HepG2 (cell line): ENCODE measurements around the gene GNGT2. TPM values are rescaled to one million over a fixed set of nuclear protein-coding genes. Genes with fewer than 3 reads are reported as not detected.

ENCODE experiments used
- ATAC-seq: fragments of 200-7000 bp; cut with Tn5 transposase; 3 replicates; pipeline ENCODE4 v1.9.1; 2020; ENCODE audit warnings: mild to moderate bottlenecking, moderate library complexity
- BruUV-seq: library from RNA; stranded (reverse); fragments of 400-500 nt; replicated peaks from 2 replicates; lab custom pipeline; 2021; lab: Mats Ljungman, UMichigan
- CTCF ChIA-PET: fragments of 300-600 bp; formaldehyde crosslinking; extraction: SDS; loops from one replicate; lab custom pipeline; 2021; ENCODE audit warnings: low total read pairs, inconsistent platforms, low intra/inter-chr PET ratio; lab: Yijun Ruan, JAX
- POLR2A ChIA-PET: fragments of 350-600 bp; sonication (Branson Sonifier 250); formaldehyde crosslinking; loops from one replicate; lab custom pipeline; 2020; ENCODE audit warnings: antibody characterized with exemption, inconsistent platforms; lab: Yijun Ruan, JAX
- DNase-seq: peaks from one replicate; pipeline ENCODE4 v3.0.0-alpha.2; 2015; ENCODE audit warnings: low spot score
- FAIRE-seq: peaks from 3 replicates; lab custom pipeline; 2011; peaks lifted over from hg19 to GRCh38; lab: Jason Lieb, UNC
- H2AFZ ChIP-seq: one replicate; pipeline ENCODE4 v1.6.1; 2011; ENCODE audit warnings: low read length, inconsistent platforms
- H3K27ac ChIP-seq: fragments of 300-600 bp; 3 replicates; pipeline ENCODE4 v1.8.0; 2011; ENCODE audit warnings: mixed run types, mild to moderate bottlenecking, mixed read lengths, low read length, inconsistent platforms; ENCODE audit not compliant: insufficient read depth; ENCODE audit errors: extremely low read length
- H3K27me3 ChIP-seq, 2 experiments: fragments of 200-600 bp in 1 of 2; 2 replicates in 1 of 2; 3 replicates in 1 of 2; pipeline versions ENCODE4 v1.6.0 to v1.8.0; 2011; ENCODE audit warnings: low read length in 2 of 2, mild to moderate bottlenecking in 2 of 2, moderate library complexity in 2 of 2, inconsistent platforms in 1 of 2; ENCODE audit not compliant: insufficient read depth in 2 of 2, control insufficient read depth in 1 of 2
- H3K36me3 ChIP-seq, 2 experiments: fragments of 200-600 bp in 1 of 2; replicated peaks in 1 of 2; 2 replicates in 1 of 2; 3 replicates in 1 of 2; pipeline versions ENCODE4 v1.5.1 to v1.8.0; 2011; ENCODE audit warnings: low read length in 2 of 2, inconsistent platforms in 1 of 2; ENCODE audit not compliant: insufficient read depth in 2 of 2, control insufficient read depth in 1 of 2
- H3K4me1 ChIP-seq: 2 replicates; pipeline ENCODE4 v1.5.1; 2012; ENCODE audit warnings: low read length, inconsistent platforms; ENCODE audit not compliant: insufficient read depth
- H3K4me2 ChIP-seq: 2 replicates; pipeline ENCODE4 v1.6.0; 2011; ENCODE audit warnings: low read depth, low read length, inconsistent platforms
- H3K4me3 ChIP-seq, 3 experiments: fragments of 200-600 bp in 1 of 3; sonication (generic), shearing (Covaris generic) in 1 of 3; replicated peaks in 1 of 3; 2 replicates each; pipeline ENCODE4 v1.5.1; 2011 to 2016; ENCODE audit warnings: low read length in 3 of 3, inconsistent platforms in 2 of 3, low read depth in 2 of 3, mild to moderate bottlenecking in 2 of 3, control low read depth in 1 of 3, mixed read lengths in 1 of 3; ENCODE audit not compliant: insufficient read depth in 1 of 3
- H3K79me2 ChIP-seq: one replicate; pipeline ENCODE4 v1.6.1; 2011; ENCODE audit warnings: low read length, inconsistent platforms; ENCODE audit not compliant: insufficient read depth
- H3K9ac ChIP-seq: 2 replicates; pipeline ENCODE4 v1.6.0; 2011; ENCODE audit warnings: mild to moderate bottlenecking, low read depth, low read length, inconsistent platforms; ENCODE audit not compliant: insufficient read depth
- H3K9me3 ChIP-seq: 2 replicates; pipeline ENCODE4 v1.5.1; 2012; ENCODE audit warnings: mild to moderate bottlenecking, low read length
- H4K20me1 ChIP-seq: 2 replicates; pipeline ENCODE4 v1.6.0; 2011; ENCODE audit warnings: inconsistent platforms, mild to moderate bottlenecking, low read length, moderate library complexity; ENCODE audit not compliant: insufficient read depth
- AHDC1 ChIP-seq: sonication (generic); formaldehyde crosslinking; IDR thresholded peaks from 2 replicates; pipeline ENCODE4 v1.5.1; 2020; ENCODE audit warnings: mild to moderate bottlenecking, missing genetic modification reagents, borderline replicate concordance
- LCORL ChIP-seq, 2 experiments: fragments of 450-650 bp in 1 of 2; sonication (generic) in 1 of 2; formaldehyde crosslinking in 1 of 2; IDR thresholded peaks; 2 replicates each; pipeline versions ENCODE4 v1.5.0 to v1.6.1; 2017 to 2020; ENCODE audit warnings: antibody characterized with exemption in 1 of 2, missing genetic modification reagents in 1 of 2
- PRDM15 ChIP-seq: sonication (generic); formaldehyde crosslinking; IDR thresholded peaks from 2 replicates; pipeline ENCODE4 v1.4.0; 2020; ENCODE audit warnings: missing genetic modification reagents
- RXRB ChIP-seq: IDR thresholded peaks from 2 replicates; pipeline ENCODE4 v1.6.1; 2016; ENCODE audit warnings: borderline replicate concordance, missing genetic modification reagents, missing compliant biosample characterization
- SRSF9 ChIP-seq: fragments of 200-400 bp; formaldehyde crosslinking; IDR thresholded peaks from 2 replicates; pipeline ENCODE4 v1.6.1; 2018; ENCODE audit warnings: borderline replicate concordance, mild to moderate bottlenecking, low read depth, low read length; ENCODE audit not compliant: insufficient read depth, poor library complexity, severe bottlenecking
- ZNF331 ChIP-seq: sonication (generic); formaldehyde crosslinking; IDR thresholded peaks from 2 replicates; pipeline ENCODE4 v1.4.0; 2020; ENCODE audit warnings: missing genetic modification reagents
- ZNF687 ChIP-seq: sonication (generic); formaldehyde crosslinking; IDR thresholded peaks from 2 replicates; pipeline ENCODE4 v1.5.1; 2020; ENCODE audit warnings: mild to moderate bottlenecking, missing genetic modification reagents, moderate library complexity
- WGBS: methylation state at CpG from one replicate; pipeline ENCODE4 v1.1.6; 2017; ENCODE audit warnings: low lambda C conversion rate; 5-methylcytosine and 5-hydroxymethylcytosine counted together
- in situ Hi-C: cut with HindIII; loops from 2 replicates; pipeline ENCODE4 v1.10.0; 2017; ENCODE audit warnings: low pct_unique_long_range_greater_than_20kb; ENCODE audit not compliant: extremely low pct_ligation_motif_present
- intact Hi-C: fragments of 100-400 bp; cut with micrococcal nuclease; formaldehyde crosslinking; loops from one replicate; pipeline ENCODE4 v1.10.0; 2022; ENCODE audit not compliant: unreplicated experiment
- polyA plus RNA-seq, 8 experiments: library from polyadenylated mRNA; depleted of rRNA in 3 of 8; stranded (reverse) in 7 of 8; unstranded in 1 of 8; fragments of >200 nt; fragmentation: Illumina TruSeq in 4 of 8; extraction: Trizol in 4 of 8; gene quantifications; 2 replicates each; pipeline versions ENCODE4 v1.2.1 to v1.2.3, GENCODE V29; 2011 to 2016; ENCODE audit warnings: low read depth in 4 of 8, missing spikeins in 1 of 8, mixed read lengths in 1 of 8; ENCODE audit not compliant: insufficient read depth in 1 of 8
- total RNA-seq, 5 experiments: library from RNA; depleted of rRNA; stranded (reverse); fragments of >200 nt; fragmentation: Illumina TruSeq; extraction: Trizol; gene quantifications; 2 replicates each; pipeline ENCODE4 v1.2.3, GENCODE V29; 2016; ENCODE audit warnings: low read depth in 1 of 5

Gene GNGT2
- total and polyA plus RNA-seq, 2 of the 13 experiments (the other 11 are each of a cell fraction or from before 2014, with no cell fraction given): not detected

- TF ChIP-seq AHDC1 (CRISPR knock-in tag) (no peak), LCORL (IDR thresholded peaks at IDR 0.05) (no peak), LCORL (CRISPR knock-in tag; IDR thresholded peaks at IDR 0.05) (no peak)
Observed at GRCh38 chr17:49196520-49196919, 13.9 kb downstream of the GNGT2 start (continued).

DNA sequence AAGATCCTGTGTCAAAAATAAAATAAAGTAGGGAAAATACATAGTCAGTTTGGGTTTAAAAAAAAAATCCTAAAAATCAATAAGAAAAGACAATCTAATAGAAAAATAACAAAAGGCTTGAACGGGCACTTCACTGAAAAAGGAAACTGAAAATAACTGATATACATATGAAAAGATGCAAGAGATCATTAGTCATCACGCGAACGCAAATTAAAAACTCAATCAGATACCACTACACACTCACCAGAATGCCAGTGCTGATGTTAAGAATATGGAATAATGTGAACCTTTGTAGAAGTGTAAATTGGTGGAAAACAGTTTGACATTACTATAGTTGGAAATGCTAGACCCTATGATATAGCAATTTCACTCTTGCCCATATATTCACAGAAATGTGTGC, 14.6 kb downstream of the GNGT2 start:
- H3K4me1 ChIP-seq: peaks cover 25% of the 10 kb centered on the region
- no peaks in the 10 kb centered on the region for H3K36me3 ChIP-seq
- intact Hi-C loops: no loop called here
- TF ChIP-seq ZNF331 (CRISPR knock-in tag) (no peak), RXRB (CRISPR knock-in tag) (no peak), ZNF687 (CRISPR knock-in tag) (no peak), SRSF9 (no peak), PRDM15 (CRISPR knock-in tag) (no peak)
- ChIA-PET POLR2A (no interaction called here), CTCF (no interaction called here)
- in situ Hi-C loops: no loop called here
- H3K9ac ChIP-seq: no peak overlapping the region
- peaks cover 1 to 9% of the 10 kb centered on the region in 2 experiments; a peak in 2 of 5 replicates for H3K27me3 ChIP-seq
- H3K4me2 ChIP-seq: no peak overlapping the region
- DNase-seq: no peak
- H4K20me1 ChIP-seq: no peaks in the 10 kb centered on the region
- no TSS peak for BruUV-seq
- no peak for FAIRE-seq
- no peak for ATAC-seq
- H3K79me2 ChIP-seq: no peaks in the 10 kb centered on the region
- no peak overlapping the region for H3K4me3 ChIP-seq
- H3K27ac ChIP-seq: no peak overlapping the region
- 48% methylated on average over 4 of the region's 4 CpGs for WGBS
- H2AFZ ChIP-seq: no peak overlapping the region
- H3K9me3 ChIP-seq: no peaks in the 10 kb centered on the region
